Uterus (tissue), 4 donors: ENCODE data around the gene SEH1L. TPM values are rescaled to one million over a fixed set of nuclear protein-coding genes. Genes with fewer than 3 reads are reported as not detected.

Source experiments
- DNase-seq, 2 donors: peaks; one replicate each; pipeline ENCODE4 v3.0.0-alpha.2; 2019 to 2020
- H3K27ac ChIP-seq, 2 donors: fragments of 200-600 bp; sonication (generic); 1 replicate in 1 of 2; 2 replicates in 1 of 2; pipeline ENCODE4 v1.5.1; 2016 to 2018
- H3K27me3 ChIP-seq, 2 donors: fragments of 200-600 bp; sonication (generic); one replicate each; pipeline ENCODE4 v1.5.1; 2018 to 2019; ENCODE audit warnings: control low read depth in 1 of 2
- H3K36me3 ChIP-seq, 2 donors: fragments of 200-600 bp; sonication (generic); one replicate each; pipeline ENCODE4 v1.5.1; 2019; ENCODE audit warnings: control low read depth in 1 of 2
- H3K4me1 ChIP-seq, 2 donors: fragments of 200-600 bp; sonication (generic); one replicate each; pipeline ENCODE4 v1.5.1; 2018 to 2019; ENCODE audit warnings: control low read depth in 1 of 2
- H3K4me3 ChIP-seq, 2 donors: fragments of 200-600 bp; sonication (generic); 1 replicate in 1 of 2; 2 replicates in 1 of 2; pipeline ENCODE4 v1.5.1; 2018 to 2019; ENCODE audit warnings: mild to moderate bottlenecking in 1 of 2
- H3K9me3 ChIP-seq, 2 donors: fragments of 200-600 bp; sonication (generic); one replicate each; pipeline ENCODE4 v1.5.1; 2019; ENCODE audit warnings: control low read depth in 1 of 2
- POLR2A ChIP-seq, 2 donors: fragments of 450-650 bp; IDR thresholded peaks; one replicate each; pipeline ENCODE4 v1.6.1; 2016; ENCODE audit warnings: antibody characterized with exemption in 2 of 2, mild to moderate bottlenecking in 1 of 2, moderate library complexity in 1 of 2
- intact Hi-C: fragments of 100-400 bp; cut with DNase I; formaldehyde crosslinking; loops from one replicate; pipeline ENCODE4 v1.15.1; 2023; ENCODE audit warnings: low total_unique reads
- total RNA-seq, 4 donors: library from RNA; depleted of rRNA in 3 of 4; stranded (reverse); fragments of >200 nt in 3 of 4; gene quantifications; one replicate each; pipeline versions ENCODE4 v1.1.0 to v1.2.4, GENCODE V29; 2014 to 2023
- TF ChIP-seq, protein P1 (sequence below), 4 experiments: fragments of 200-600 bp in 2 of 4; fragments of 450-650 bp in 2 of 4; sonication (generic) in 2 of 4; IDR thresholded peaks; one replicate each; pipeline ENCODE4 v1.5.1; 2016 to 2019; ENCODE audit warnings: antibody characterized with exemption in 4 of 4, mild to moderate bottlenecking in 2 of 4, moderate library complexity in 1 of 4
- donor health status: DM: yes; HTN: yes; CAD: no.

Gene SEH1L
- total RNA-seq, 4 donors from 2014 or later = 14.4 to 53.8 (median 46.4) TPM

- no peak overlapping the region for H3K4me3 ChIP-seq
- intact Hi-C loops = no loop called here
- no peaks in the 10 kb centered on the region for H3K36me3 ChIP-seq
- DNase-seq = no peak
- H3K4me1 ChIP-seq = no peaks in the 10 kb centered on the region
- H3K9me3 ChIP-seq = no peaks in the 10 kb centered on the region
- no peak overlapping the region for H3K27ac ChIP-seq
- TF ChIP-seq, protein P1, sequence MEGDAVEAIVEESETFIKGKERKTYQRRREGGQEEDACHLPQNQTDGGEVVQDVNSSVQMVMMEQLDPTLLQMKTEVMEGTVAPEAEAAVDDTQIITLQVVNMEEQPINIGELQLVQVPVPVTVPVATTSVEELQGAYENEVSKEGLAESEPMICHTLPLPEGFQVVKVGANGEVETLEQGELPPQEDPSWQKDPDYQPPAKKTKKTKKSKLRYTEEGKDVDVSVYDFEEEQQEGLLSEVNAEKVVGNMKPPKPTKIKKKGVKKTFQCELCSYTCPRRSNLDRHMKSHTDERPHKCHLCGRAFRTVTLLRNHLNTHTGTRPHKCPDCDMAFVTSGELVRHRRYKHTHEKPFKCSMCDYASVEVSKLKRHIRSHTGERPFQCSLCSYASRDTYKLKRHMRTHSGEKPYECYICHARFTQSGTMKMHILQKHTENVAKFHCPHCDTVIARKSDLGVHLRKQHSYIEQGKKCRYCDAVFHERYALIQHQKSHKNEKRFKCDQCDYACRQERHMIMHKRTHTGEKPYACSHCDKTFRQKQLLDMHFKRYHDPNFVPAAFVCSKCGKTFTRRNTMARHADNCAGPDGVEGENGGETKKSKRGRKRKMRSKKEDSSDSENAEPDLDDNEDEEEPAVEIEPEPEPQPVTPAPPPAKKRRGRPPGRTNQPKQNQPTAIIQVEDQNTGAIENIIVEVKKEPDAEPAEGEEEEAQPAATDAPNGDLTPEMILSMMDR (IDR thresholded peaks at IDR 0.05) = no peak
- no peak for TF ChIP-seq POLR2A (IDR thresholded peaks at IDR 0.05)
- no peaks in the 10 kb centered on the region for H3K27me3 ChIP-seq
Observed at GRCh38 chr18:12930376-12930775, 17.4 kb upstream of the SEH1L start.

GRCh38 chr18:12930908-12931307 is 16.9 kb upstream of the SEH1L start:
- DNase-seq = no peak
- no peak overlapping the region for H3K4me3 ChIP-seq
- intact Hi-C loops = no loop called here
- TF ChIP-seq, protein P1 (IDR thresholded peaks at IDR 0.05) = no peak
- no peak for TF ChIP-seq POLR2A (IDR thresholded peaks at IDR 0.05)
- no peak overlapping the region for H3K27ac ChIP-seq
- no peaks in the 10 kb centered on the region for H3K27me3 ChIP-seq
- no peaks in the 10 kb centered on the region for H3K9me3 ChIP-seq
- no peaks in the 10 kb centered on the region for H3K4me1 ChIP-seq
- H3K36me3 ChIP-seq = no peaks in the 10 kb centered on the region

DNA sequence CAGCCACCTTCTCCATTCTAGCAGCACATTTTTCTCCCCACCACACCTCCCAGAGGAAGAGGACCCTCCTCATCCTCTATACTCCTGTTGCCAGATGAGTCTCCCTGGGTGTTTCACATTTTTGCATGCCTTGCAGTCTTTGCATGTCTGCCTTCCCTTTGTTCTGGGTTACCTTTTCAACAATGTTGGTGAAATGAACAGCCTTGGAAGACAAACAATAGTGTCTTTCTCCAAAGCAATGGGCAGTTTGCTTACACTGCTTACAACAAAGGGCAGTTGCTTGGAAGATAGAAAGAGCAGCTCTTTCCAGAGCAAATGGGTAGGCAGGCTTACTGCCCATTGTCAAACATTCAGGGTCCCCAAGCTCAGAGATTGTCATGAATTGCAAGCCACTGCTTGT is 14.5 kb upstream of the SEH1L start:
- H3K27me3 ChIP-seq = no peaks in the 10 kb centered on the region
- no peak overlapping the region for H3K27ac ChIP-seq
- H3K4me1 ChIP-seq = no peaks in the 10 kb centered on the region
- H3K36me3 ChIP-seq = no peaks in the 10 kb centered on the region
- H3K9me3 ChIP-seq = no peaks in the 10 kb centered on the region
- intact Hi-C loops = no loop called here
- DNase-seq = no peak
- H3K4me3 ChIP-seq = no peak overlapping the region
- TF ChIP-seq, protein P1 (IDR thresholded peaks at IDR 0.05) = no peak
- TF ChIP-seq POLR2A (IDR thresholded peaks at IDR 0.05) = no peak

DNA sequence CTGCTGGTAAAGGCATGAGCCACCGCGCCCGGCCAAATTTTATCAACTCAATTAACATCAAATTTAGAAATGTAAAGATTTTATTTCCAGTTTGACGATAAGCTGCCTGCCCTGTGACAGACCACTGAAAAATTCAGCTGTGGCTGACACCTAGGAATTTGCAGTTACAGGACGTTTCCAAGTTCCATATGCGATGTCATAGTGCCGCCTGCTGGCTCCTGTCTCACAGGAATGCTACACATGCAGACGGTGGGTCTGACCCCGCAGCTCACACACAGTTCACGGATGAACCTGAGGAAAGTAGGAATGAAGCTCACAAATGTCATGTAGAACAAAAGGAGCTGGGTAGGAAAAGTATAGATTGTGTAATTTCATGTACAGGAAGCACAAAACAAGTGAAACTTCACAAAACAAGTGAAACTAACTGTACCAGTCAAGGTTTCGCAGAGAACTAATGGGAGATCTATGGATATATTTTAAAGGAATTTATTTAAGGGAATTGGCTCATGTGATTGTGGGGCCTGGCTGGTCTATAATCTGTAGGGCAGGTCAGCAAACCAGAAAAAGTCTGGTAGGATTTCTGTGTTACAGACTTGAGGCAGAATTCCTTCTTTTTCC is 13.2 kb upstream of the SEH1L start:
- H3K27ac ChIP-seq = no peak overlapping the region
- TF ChIP-seq POLR2A (IDR thresholded peaks at IDR 0.05) = no peak
- TF ChIP-seq, protein P1 (IDR thresholded peaks at IDR 0.05) = peak; percentile 82 to 91 (median 86)
- H3K9me3 ChIP-seq = no peaks in the 10 kb centered on the region
- H3K27me3 ChIP-seq = no peaks in the 10 kb centered on the region
- H3K36me3 ChIP-seq = no peaks in the 10 kb centered on the region
- H3K4me1 ChIP-seq = no peaks in the 10 kb centered on the region
- DNase-seq = peak; percentile 79 to 80
- intact Hi-C loops = loop anchor here (5.0 kb wide), 1 partner anchor 207 kb away; no protein-coding TSS in a partner anchor
- no peak overlapping the region for H3K4me3 ChIP-seq

DNA sequence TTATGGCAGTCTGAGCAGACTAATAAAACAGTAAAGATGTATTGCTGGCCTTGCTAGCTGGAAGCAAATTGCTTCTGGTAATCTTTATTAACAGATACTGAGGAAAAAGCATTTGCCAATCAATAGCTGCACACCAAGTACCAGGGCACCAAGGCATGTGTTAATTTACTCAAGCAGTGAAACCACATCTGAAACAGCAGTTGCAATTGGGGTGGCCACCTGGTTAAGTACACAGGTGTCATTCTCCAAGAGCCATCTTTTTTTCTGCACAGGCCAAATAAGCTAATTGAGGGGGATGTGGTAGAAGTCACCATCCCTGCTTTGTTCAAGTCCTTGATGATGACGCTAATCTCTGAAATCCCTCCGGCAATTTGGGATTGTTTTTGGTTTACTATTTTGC is 8.6 kb upstream of the SEH1L start:
- TF ChIP-seq, protein P1 (IDR thresholded peaks at IDR 0.05) = no peak
- TF ChIP-seq POLR2A (IDR thresholded peaks at IDR 0.05) = no peak
- intact Hi-C loops = loop anchor here (5.0 kb wide), 1 partner anchor 212 kb away; no protein-coding TSS in a partner anchor
- Histone ChIP-seq H3K9me3 (no peaks in the 10 kb centered on the region), H3K27ac (no peak overlapping the region), H3K27me3 (no peaks in the 10 kb centered on the region), H3K4me3 (no peak overlapping the region), H3K4me1 (no peaks in the 10 kb centered on the region), H3K36me3 (no peaks in the 10 kb centered on the region)
- DNase-seq = no peak
